ENCODE measurements around the gene FANCE.

FANCE gene

GRCh38 chr6:35468980-35469750 is 17.0 kb downstream of the FANCE start:
- DNase-seq: no peak

- no peak for DNase-seq
These were observed 17.9 kb downstream of the FANCE start for GRCh38 chr6:35469751-35470662.

- DNase-seq: no peak
These were observed 18.6 kb downstream of the FANCE start for GRCh38 chr6:35470663-35471120.

GRCh38 chr6:35471836-35472345 is 19.8 kb downstream of the FANCE start:
- DNase-seq: no peak

- DNase-seq: no peak
These were observed 21.1 kb downstream of the FANCE start for GRCh38 chr6:35473075-35473849.

GRCh38 chr6:35473850-35474130 is 21.7 kb downstream of the FANCE start:
- no peak for DNase-seq

GRCh38 chr6:35474131-35474941 is 22.2 kb downstream of the FANCE start:
- DNase-seq: no peak

- DNase-seq: no peak
These were observed 22.9 kb downstream of the FANCE start for GRCh38 chr6:35474942-35475570.

- no peak for DNase-seq
These were observed 23.4 kb downstream of the FANCE start for GRCh38 chr6:35475573-35475972.

- no peak for DNase-seq
These were observed 23.9 kb downstream of the FANCE start for GRCh38 chr6:35476004-35476403.

- no peak for DNase-seq
These were observed 24.9 kb downstream of the FANCE start for GRCh38 chr6:35477028-35477427.

- DNase-seq: no peak
These were observed 25.5 kb downstream of the FANCE start for GRCh38 chr6:35477551-35478179.

GRCh38 chr6:35478259-35478658 is 26.1 kb downstream of the FANCE start:
- DNase-seq: no peak

GRCh38 chr6:35480176-35480575 is 28.0 kb downstream of the FANCE start:
- no peak for DNase-seq

- no peak for DNase-seq
These were observed 29.1 kb downstream of the FANCE start for GRCh38 chr6:35481226-35481625.

- no peak for DNase-seq
These were observed 30.9 kb downstream of the FANCE start for GRCh38 chr6:35483062-35483461.

- no peak for DNase-seq
These were observed 31.4 kb downstream of the FANCE start for GRCh38 chr6:35483490-35483889.

GRCh38 chr6:35483893-35484645 is 31.9 kb downstream of the FANCE start:
- DNase-seq: no peak

- DNase-seq: peak; percentile 39
These were observed 32.8 kb downstream of the FANCE start for GRCh38 chr6:35484921-35485392.

GRCh38 chr6:35485402-35485877 is 33.3 kb downstream of the FANCE start:
- DNase-seq: peak; percentile 61
